Nephron (organoid): Measurements from ENCODE around the gene C12orf75.
"Not testable (repeated sequence)": the region's sequence is repeated elsewhere in the genome, so short reads cannot be mapped to it uniquely, and the experiment has no call there.

ENCODE experiments used
- H3K27ac Mint-ChIP-seq, 3 experiments: 2 replicates each; pipeline ENCODE4 v1.8.0; 2020; ENCODE audit warnings: mixed read lengths in 3 of 3, mild to moderate bottlenecking in 2 of 3, moderate library complexity in 1 of 3
- H3K27me3 Mint-ChIP-seq: 2 replicates; pipeline ENCODE4 v1.8.0; 2021; ENCODE audit warnings: low read depth, mild to moderate bottlenecking, moderate library complexity, mixed read lengths
- H3K36me3 Mint-ChIP-seq: 2 replicates; pipeline ENCODE4 v1.8.0; 2020; ENCODE audit warnings: low read depth, mixed read lengths
- H3K4me1 Mint-ChIP-seq: 2 replicates; pipeline ENCODE4 v1.8.0; 2020; ENCODE audit warnings: mixed read lengths
- H3K4me3 Mint-ChIP-seq, 3 experiments: 2 replicates each; pipeline ENCODE4 v1.8.0; 2020; ENCODE audit warnings: mild to moderate bottlenecking in 3 of 3, mixed read lengths in 3 of 3, moderate library complexity in 2 of 3
- H3K9me3 Mint-ChIP-seq: 2 replicates; pipeline ENCODE4 v1.8.0; 2020; ENCODE audit warnings: mixed read lengths
- CTCF ChIP-seq, 3 experiments: fragments of 200-600 bp; sonication (generic); IDR thresholded peaks; one replicate each; pipeline ENCODE4 v1.5.0; 2021; ENCODE audit warnings: antibody characterized with exemption in 3 of 3; ENCODE audit not compliant: unreplicated experiment in 3 of 3

Gene C12orf75

GRCh38 chr12:105401198-105401597 is 70.7 kb downstream of the C12orf75 start:
- H3K27ac Mint-ChIP-seq, result no peak overlapping the region
- H3K4me1 Mint-ChIP-seq, result no peaks in the 10 kb centered on the region
- H3K36me3 Mint-ChIP-seq, result peaks cover 20% of the 10 kb centered on the region
- peaks cover 4% of the 10 kb centered on the region for H3K27me3 Mint-ChIP-seq
- TF ChIP-seq CTCF (IDR thresholded peaks at IDR 0.05; ENCODE audit: unreplicated experiment in 3 of 3), result no peak
- H3K9me3 Mint-ChIP-seq, result peaks cover 13% of the 10 kb centered on the region
- H3K4me3 Mint-ChIP-seq, result no peak overlapping the region

GRCh38 chr12:105402366-105402765 is 71.9 kb downstream of the C12orf75 start:
- H3K36me3 Mint-ChIP-seq, result peaks cover 23% of the 10 kb centered on the region
- no peaks in the 10 kb centered on the region for H3K4me1 Mint-ChIP-seq
- H3K27ac Mint-ChIP-seq, result no peak overlapping the region
- TF ChIP-seq CTCF (IDR thresholded peaks at IDR 0.05; ENCODE audit: unreplicated experiment in 3 of 3), result no peak
- H3K4me3 Mint-ChIP-seq, result no peak overlapping the region
- H3K9me3 Mint-ChIP-seq, result peaks cover 13% of the 10 kb centered on the region
- no peaks in the 10 kb centered on the region for H3K27me3 Mint-ChIP-seq

GRCh38 chr12:105403095-105403494 is 72.6 kb downstream of the C12orf75 start:
- Mint-ChIP-seq H3K36me3 (peaks cover 23% of the 10 kb centered on the region), H3K27me3 (no peaks in the 10 kb centered on the region), H3K9me3 (peaks cover 12% of the 10 kb centered on the region), H3K4me3 (no peak overlapping the region), H3K4me1 (no peaks in the 10 kb centered on the region), H3K27ac (no peak overlapping the region)
- no peak for TF ChIP-seq CTCF (IDR thresholded peaks at IDR 0.05; ENCODE audit: unreplicated experiment in 3 of 3)

- H3K36me3 Mint-ChIP-seq, result peaks cover 23% of the 10 kb centered on the region
- not testable (repeated sequence) for H3K4me1 Mint-ChIP-seq, H3K27me3 Mint-ChIP-seq, H3K27ac Mint-ChIP-seq, H3K9me3 Mint-ChIP-seq, H3K4me3 Mint-ChIP-seq
Measured at GRCh38 chr12:105404134-105404533, 73.6 kb downstream of the C12orf75 start.

- H3K27me3 Mint-ChIP-seq, result peaks cover 7% of the 10 kb centered on the region
- H3K27ac Mint-ChIP-seq, result no peak overlapping the region
- TF ChIP-seq CTCF (IDR thresholded peaks at IDR 0.05; ENCODE audit: unreplicated experiment in 3 of 3), result no peak
- H3K4me3 Mint-ChIP-seq, result no peak overlapping the region
- peaks cover 17% of the 10 kb centered on the region for H3K4me1 Mint-ChIP-seq
- peaks cover 23% of the 10 kb centered on the region for H3K36me3 Mint-ChIP-seq
- peaks cover 6% of the 10 kb centered on the region for H3K9me3 Mint-ChIP-seq
Measured at GRCh38 chr12:105406497-105406896, 76.0 kb downstream of the C12orf75 start.

GRCh38 chr12:105409279-105409678 is 78.8 kb downstream of the C12orf75 start:
- H3K4me1 Mint-ChIP-seq, result peaks cover 17% of the 10 kb centered on the region
- H3K27me3 Mint-ChIP-seq, result peaks cover 8% of the 10 kb centered on the region
- no peak overlapping the region for H3K4me3 Mint-ChIP-seq
- H3K9me3 Mint-ChIP-seq, result peaks cover 3% of the 10 kb centered on the region
- no peak overlapping the region for H3K27ac Mint-ChIP-seq
- H3K36me3 Mint-ChIP-seq, result peaks cover 12% of the 10 kb centered on the region
- no peak for TF ChIP-seq CTCF (IDR thresholded peaks at IDR 0.05; ENCODE audit: unreplicated experiment in 3 of 3)
